Gastrocnemius medialis (tissue), 4 donors: ENCODE measurements around the gene MRPL50.
"Not testable (repeated sequence)": the region's sequence is repeated elsewhere in the genome, so short reads cannot be mapped to it uniquely, and the experiment has no call there.

ENCODE experiments used
- CTCF ChIP-seq, 5 experiments: fragments of 450-650 bp in 3 of 5; fragments of 200-600 bp in 2 of 5; sonication (generic) in 2 of 5; IDR thresholded peaks in 4 of 5; conservative IDR thresholded peaks in 1 of 5; 1 replicate in 4 of 5; 2 replicates in 1 of 5; pipeline ENCODE4 v1.5.1; 2016 to 2019; ENCODE audit warnings: antibody characterized with exemption in 5 of 5, mild to moderate bottlenecking in 3 of 5, moderate library complexity in 3 of 5
- POLR2A ChIP-seq, 2 donors: fragments of 450-650 bp; IDR thresholded peaks; one replicate each; pipeline ENCODE4 v1.6.1; 2017; ENCODE audit warnings: antibody characterized with exemption in 2 of 2, mild to moderate bottlenecking in 2 of 2, moderate library complexity in 2 of 2

DNA sequence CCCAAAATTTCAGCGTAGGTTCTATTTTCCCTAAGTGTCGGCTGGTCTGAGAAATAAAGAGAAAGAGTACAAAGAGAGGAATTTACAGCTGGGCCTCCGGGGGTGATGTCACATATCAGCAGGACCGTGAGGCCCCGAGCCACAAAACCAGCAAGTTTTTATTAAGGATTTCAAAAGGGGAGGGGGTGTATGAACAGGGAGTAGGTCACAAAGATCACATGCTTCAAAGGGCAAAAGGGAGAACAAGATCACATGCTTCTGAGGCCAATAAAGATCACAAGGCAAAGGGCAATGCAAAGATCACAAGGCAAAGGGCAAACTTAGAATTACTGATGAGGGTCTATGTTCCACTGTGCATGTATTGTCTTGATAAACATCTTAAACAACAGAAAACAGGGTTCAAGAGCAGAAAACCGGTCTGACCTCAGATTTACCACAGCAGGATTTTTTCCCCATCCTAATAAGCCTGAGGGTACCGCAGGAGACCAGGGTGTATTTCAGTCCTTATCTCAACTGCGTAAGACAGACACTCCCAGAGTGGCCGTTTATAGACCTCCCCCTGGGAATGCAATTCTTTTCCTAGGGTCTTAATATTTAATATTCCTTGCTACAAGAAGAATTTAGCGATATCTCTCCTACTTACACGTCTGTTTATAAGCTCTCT is 13.4 kb downstream of the MRPL50 start, which contains the start of gene BAAT:
- TF ChIP-seq CTCF (IDR thresholded peaks at IDR 0.05 in 4 of 5, conservative IDR thresholded peaks at IDR 0.05 in 1 of 5); POLR2A (IDR thresholded peaks at IDR 0.05): not testable (repeated sequence)
